HepG2 (cell line): ENCODE data around the gene MINDY1. TPM values are rescaled to one million over a fixed set of nuclear protein-coding genes. Genes with fewer than 3 reads are reported as not detected.
A peak's percentile ranks its signal among the peaks of the same experiment; 100 is the strongest.

Experiments
- BHLHE40 ChIP-seq: IDR thresholded peaks from 2 replicates; pipeline ENCODE4 v1.6.1; 2011; ENCODE audit warnings: low read length, improper control_type of control experiment
- GLI4 ChIP-seq: sonication (generic); formaldehyde crosslinking; IDR thresholded peaks from 2 replicates; pipeline ENCODE4 v1.5.1; 2020; ENCODE audit warnings: missing genetic modification reagents, mild to moderate bottlenecking, moderate library complexity, borderline replicate concordance
- SAP130 ChIP-seq: IDR thresholded peaks from 2 replicates; pipeline ENCODE4 v1.6.1; 2016; ENCODE audit warnings: low read depth
- SETDB1 ChIP-seq: sonication (generic); formaldehyde crosslinking; IDR thresholded peaks from 2 replicates; pipeline ENCODE4 v1.5.1; 2020; ENCODE audit warnings: missing genetic modification reagents, mild to moderate bottlenecking, borderline replicate concordance
- THAP11 ChIP-seq: IDR thresholded peaks from 2 replicates; pipeline ENCODE4 v1.6.1; 2016; ENCODE audit warnings: missing biosample characterization, missing genetic modification reagents
- ZNF431 ChIP-seq: sonication (generic); formaldehyde crosslinking; IDR thresholded peaks from 2 replicates; pipeline ENCODE4 v1.9.0; 2022; ENCODE audit warnings: missing genetic modification reagents, low read depth, mild to moderate bottlenecking, borderline replicate concordance
- ZNF781 ChIP-seq: sonication (generic); formaldehyde crosslinking; IDR thresholded peaks from 2 replicates; pipeline ENCODE4 v1.5.1; 2020; ENCODE audit warnings: borderline replicate concordance, mild to moderate bottlenecking, missing genetic modification reagents; ENCODE audit errors: not compliant biosample characterization
- polyA plus RNA-seq, 8 experiments: library from polyadenylated mRNA; depleted of rRNA in 3 of 8; stranded (reverse) in 7 of 8; unstranded in 1 of 8; fragments of >200 nt; fragmentation: Illumina TruSeq in 4 of 8; extraction: Trizol in 4 of 8; gene quantifications; 2 replicates each; pipeline versions ENCODE4 v1.2.1 to v1.2.3, GENCODE V29; 2011 to 2016; ENCODE audit warnings: low read depth in 4 of 8, missing spikeins in 1 of 8, mixed read lengths in 1 of 8; ENCODE audit not compliant: insufficient read depth in 1 of 8
- total RNA-seq, 5 experiments: library from RNA; depleted of rRNA; stranded (reverse); fragments of >200 nt; fragmentation: Illumina TruSeq; extraction: Trizol; gene quantifications; 2 replicates each; pipeline ENCODE4 v1.2.3, GENCODE V29; 2016; ENCODE audit warnings: low read depth in 1 of 5
- TF ChIP-seq, protein P1 (sequence below): sonication (generic); formaldehyde crosslinking; IDR thresholded peaks from 2 replicates; pipeline ENCODE4 v1.5.0; 2020; ENCODE audit warnings: mild to moderate bottlenecking, missing genetic modification reagents, moderate library complexity
- TF ChIP-seq, protein P2 (sequence below): sonication (generic); formaldehyde crosslinking; IDR thresholded peaks from 2 replicates; pipeline ENCODE4 v1.4.0; 2020; ENCODE audit warnings: missing genetic modification reagents

Gene MINDY1
- total and polyA plus RNA-seq, 2 of the 13 experiments (the other 11 are each of a cell fraction or from before 2014, with no cell fraction given): 11.1 to 15.0 TPM

DNA sequence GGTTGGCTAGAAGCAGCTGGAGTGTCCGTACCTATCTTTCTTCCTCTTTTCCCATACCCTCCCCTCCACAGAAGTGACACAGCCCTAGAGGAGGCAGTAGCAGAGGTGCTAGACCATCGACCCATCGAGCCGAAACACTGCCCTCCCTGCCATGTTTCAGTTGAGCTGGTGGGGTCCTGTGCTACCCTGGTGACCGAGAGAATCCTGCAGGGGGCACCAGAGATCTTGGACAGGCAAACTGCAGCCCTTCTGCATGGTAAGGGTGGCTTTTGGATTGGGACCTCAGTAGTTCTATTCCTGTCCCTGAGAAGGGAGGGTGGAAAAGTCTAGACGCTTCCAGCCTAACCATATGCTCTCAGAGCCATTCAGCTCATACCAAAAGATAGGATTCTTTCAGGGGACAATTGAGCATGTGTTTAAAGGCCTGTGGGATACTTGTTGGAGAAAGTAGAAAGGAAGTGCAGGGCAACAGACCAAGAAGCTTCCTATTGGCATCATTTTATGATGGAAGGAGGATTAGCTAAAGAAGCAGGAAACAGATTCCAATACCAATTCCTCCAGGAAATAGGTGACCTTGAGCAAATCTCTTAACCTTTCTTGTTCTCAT is 17.9 kb upstream of the MINDY1 start (continued):
- TF ChIP-seq, protein P1, sequence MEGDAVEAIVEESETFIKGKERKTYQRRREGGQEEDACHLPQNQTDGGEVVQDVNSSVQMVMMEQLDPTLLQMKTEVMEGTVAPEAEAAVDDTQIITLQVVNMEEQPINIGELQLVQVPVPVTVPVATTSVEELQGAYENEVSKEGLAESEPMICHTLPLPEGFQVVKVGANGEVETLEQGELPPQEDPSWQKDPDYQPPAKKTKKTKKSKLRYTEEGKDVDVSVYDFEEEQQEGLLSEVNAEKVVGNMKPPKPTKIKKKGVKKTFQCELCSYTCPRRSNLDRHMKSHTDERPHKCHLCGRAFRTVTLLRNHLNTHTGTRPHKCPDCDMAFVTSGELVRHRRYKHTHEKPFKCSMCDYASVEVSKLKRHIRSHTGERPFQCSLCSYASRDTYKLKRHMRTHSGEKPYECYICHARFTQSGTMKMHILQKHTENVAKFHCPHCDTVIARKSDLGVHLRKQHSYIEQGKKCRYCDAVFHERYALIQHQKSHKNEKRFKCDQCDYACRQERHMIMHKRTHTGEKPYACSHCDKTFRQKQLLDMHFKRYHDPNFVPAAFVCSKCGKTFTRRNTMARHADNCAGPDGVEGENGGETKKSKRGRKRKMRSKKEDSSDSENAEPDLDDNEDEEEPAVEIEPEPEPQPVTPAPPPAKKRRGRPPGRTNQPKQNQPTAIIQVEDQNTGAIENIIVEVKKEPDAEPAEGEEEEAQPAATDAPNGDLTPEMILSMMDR: peak; percentile 91
- TF ChIP-seq BHLHE40: no peak
- 0 out of 2 replicates have a peak, but pooled peaks have one; percentile 20 for TF ChIP-seq THAP11 (CRISPR knock-in tag)
- TF ChIP-seq, protein P2, sequence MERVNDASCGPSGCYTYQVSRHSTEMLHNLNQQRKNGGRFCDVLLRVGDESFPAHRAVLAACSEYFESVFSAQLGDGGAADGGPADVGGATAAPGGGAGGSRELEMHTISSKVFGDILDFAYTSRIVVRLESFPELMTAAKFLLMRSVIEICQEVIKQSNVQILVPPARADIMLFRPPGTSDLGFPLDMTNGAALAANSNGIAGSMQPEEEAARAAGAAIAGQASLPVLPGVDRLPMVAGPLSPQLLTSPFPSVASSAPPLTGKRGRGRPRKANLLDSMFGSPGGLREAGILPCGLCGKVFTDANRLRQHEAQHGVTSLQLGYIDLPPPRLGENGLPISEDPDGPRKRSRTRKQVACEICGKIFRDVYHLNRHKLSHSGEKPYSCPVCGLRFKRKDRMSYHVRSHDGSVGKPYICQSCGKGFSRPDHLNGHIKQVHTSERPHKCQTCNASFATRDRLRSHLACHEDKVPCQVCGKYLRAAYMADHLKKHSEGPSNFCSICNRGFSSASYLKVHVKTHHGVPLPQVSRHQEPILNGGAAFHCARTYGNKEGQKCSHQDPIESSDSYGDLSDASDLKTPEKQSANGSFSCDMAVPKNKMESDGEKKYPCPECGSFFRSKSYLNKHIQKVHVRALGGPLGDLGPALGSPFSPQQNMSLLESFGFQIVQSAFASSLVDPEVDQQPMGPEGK (CRISPR knock-in tag): 0 out of 2 replicates have a peak, but pooled peaks have one; percentile 27
- TF ChIP-seq SAP130 (CRISPR knock-in tag): peak; percentile 29; the same call in 1 of the 2 replicates
- peak; percentile 25 for TF ChIP-seq ZNF781 (CRISPR knock-in tag)
- TF ChIP-seq SETDB1 (CRISPR knock-in tag): no peak
- no peak for TF ChIP-seq ZNF431
- TF ChIP-seq GLI4: no peak
- TF ChIP-seq, all 625 proteins: peak for 13
